Activated CD4-positive, CD25-positive, alpha-beta regulatory T cell treated with anti-CD3 and anti-CD28 coated beads, Interleukin-2, amount 50 U/mL, for 24 hours (primary cell): Measurements from ENCODE around the gene IL6.
"Not testable (repeated sequence)": the region's sequence is repeated elsewhere in the genome, so short reads cannot be mapped to it uniquely, and the experiment has no call there.

ENCODE experiments used
- ATAC-seq, 2 donors: fragments of 150-1000 bp; cut with Tn5 transposase; one replicate each; pipeline ENCODE4 v1.10.0; 2021; ENCODE audit warnings: mild to moderate bottlenecking in 1 of 2, moderate library complexity in 1 of 2

Gene IL6

DNA sequence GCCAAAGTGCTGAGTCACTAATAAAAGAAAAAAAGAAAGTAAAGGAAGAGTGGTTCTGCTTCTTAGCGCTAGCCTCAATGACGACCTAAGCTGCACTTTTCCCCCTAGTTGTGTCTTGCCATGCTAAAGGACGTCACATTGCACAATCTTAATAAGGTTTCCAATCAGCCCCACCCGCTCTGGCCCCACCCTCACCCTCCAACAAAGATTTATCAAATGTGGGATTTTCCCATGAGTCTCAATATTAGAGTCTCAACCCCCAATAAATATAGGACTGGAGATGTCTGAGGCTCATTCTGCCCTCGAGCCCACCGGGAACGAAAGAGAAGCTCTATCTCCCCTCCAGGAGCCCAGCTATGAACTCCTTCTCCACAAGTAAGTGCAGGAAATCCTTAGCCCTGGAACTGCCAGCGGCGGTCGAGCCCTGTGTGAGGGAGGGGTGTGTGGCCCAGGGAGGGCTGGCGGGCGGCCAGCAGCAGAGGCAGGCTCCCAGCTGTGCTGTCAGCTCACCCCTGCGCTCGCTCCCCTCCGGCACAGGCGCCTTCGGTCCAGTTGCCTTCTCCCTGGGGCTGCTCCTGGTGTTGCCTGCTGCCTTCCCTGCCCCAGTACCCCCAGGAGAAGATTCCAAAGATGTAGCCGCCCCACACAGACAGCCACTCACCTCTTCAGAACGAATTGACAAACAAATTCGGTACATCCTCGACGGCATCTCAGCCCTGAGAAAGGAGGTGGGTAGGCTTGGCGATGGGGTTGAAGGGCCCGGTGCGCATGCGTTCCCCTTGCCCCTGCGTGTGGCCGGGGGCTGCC lies at the start of gene IL6:
IL6 (plus strand) TSS at position 294 of the 807 bp plus-strand sequence; CDS start at position 357, 63 bp downstream.
- peak; percentile 40 to 41 for ATAC-seq

DNA sequence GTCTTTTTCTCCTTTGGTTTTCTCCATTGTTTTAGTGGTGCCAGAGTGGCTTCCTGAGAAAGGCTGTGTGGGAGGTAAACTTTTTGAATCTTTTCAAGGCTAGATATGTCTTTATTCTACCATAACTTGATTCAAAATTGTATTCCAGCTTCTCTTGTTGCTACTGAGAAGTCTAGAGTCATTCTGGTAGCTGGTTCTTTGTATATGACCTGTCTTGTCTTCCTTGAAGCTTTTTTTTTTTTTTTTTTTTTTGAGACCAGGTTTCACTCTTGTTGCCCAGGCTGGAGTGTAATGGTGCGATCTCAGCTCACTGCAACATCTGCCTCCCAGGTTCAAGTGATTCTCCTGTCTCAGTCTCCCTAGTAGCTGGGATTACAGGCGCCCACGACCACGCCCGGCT lies 49.7 kb upstream of the IL6 start:
- peak; percentile 25 to 39 for ATAC-seq

DNA sequence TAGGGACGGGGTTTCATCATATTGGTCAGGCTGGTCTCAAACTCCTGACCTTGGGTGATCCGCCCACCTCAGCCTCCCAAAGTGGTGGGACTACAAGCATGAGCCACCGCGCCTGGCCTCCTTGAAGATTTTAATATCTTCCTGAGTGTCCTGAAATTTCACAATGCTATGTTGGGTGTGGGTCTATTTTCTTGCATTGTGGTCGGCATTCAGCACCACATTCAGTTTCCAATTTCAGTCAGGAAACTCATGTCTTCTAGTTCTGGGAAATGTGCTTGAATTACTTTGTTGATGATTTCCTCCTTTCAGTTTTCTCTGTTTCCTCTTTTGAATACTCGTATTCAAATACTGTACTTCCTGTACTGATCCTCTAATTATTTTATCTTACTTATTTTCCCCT lies 49.3 kb upstream of the IL6 start:
- ATAC-seq, result no peak

DNA sequence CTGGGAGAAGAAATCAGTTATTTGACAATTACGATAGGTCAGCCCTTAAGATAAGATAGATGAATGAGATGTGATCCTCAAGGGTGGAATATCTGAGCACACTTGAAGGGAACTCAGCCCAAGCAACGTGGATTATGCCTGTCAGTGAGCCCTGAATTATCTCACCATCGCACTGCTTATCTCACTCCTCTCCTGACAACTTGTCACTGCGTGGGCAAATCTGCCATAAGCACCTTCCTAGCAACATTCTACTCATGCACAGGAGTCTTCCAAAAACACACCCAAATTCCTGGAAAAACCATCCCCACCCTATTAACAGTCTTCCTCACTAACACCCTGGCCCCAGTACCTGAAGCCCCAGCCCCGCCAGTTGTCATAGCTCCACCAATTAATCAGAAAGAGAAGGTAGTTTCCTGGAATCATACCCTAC lies 46.5 kb upstream of the IL6 start:
- no peak for ATAC-seq

- ATAC-seq, result no peak
These were observed 45.7 kb upstream of the IL6 start for GRCh38 chr7:22681312-22681711.

- ATAC-seq, result no peak
These were observed 44.9 kb upstream of the IL6 start for GRCh38 chr7:22681852-22682657.

- ATAC-seq, result no peak
These were observed 43.6 kb upstream of the IL6 start for GRCh38 chr7:22683379-22683778.

GRCh38 chr7:22686620-22687019 lies 40.4 kb upstream of the IL6 start:
- ATAC-seq, result no peak

GRCh38 chr7:22688084-22688483 lies 38.9 kb upstream of the IL6 start:
- ATAC-seq, result no peak

GRCh38 chr7:22688934-22689333 lies 38.1 kb upstream of the IL6 start:
- not testable (repeated sequence) for ATAC-seq

- peak; percentile 14 to 36 for ATAC-seq
These were observed 32.3 kb upstream of the IL6 start for GRCh38 chr7:22694597-22695207.

DNA sequence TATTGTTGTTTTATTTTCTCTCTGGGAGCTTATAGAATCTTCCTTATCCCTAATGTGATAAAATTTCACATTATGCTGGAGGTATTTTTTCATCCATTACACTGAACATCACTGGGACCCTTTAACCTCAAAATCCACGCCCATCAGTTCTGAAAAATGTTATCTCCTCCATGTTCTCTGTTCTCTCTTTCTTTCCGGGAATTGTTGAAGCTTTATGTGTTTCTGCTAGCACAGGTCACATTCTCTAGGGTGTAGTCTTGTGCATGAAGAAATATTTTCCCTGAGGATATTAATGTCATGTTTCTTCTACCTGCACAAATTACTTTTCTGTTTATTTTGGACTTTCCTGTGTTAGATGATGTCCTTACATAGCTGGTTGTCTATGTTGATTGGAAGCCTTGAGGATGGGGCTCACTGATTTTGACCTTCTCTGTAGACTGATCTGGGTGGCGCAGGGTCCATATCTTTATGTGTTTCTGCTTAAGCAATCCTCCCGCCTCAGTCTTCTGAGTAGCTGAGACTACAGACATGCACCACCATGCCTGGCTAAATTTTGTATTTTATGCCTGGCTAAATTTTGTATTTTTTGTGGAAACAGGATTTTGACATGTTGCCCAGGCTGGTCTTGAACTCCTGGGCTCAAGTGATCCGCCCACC lies 31.4 kb upstream of the IL6 start:
- no peak for ATAC-seq

GRCh38 chr7:22696541-22697228 lies 30.3 kb upstream of the IL6 start:
- no peak for ATAC-seq

DNA sequence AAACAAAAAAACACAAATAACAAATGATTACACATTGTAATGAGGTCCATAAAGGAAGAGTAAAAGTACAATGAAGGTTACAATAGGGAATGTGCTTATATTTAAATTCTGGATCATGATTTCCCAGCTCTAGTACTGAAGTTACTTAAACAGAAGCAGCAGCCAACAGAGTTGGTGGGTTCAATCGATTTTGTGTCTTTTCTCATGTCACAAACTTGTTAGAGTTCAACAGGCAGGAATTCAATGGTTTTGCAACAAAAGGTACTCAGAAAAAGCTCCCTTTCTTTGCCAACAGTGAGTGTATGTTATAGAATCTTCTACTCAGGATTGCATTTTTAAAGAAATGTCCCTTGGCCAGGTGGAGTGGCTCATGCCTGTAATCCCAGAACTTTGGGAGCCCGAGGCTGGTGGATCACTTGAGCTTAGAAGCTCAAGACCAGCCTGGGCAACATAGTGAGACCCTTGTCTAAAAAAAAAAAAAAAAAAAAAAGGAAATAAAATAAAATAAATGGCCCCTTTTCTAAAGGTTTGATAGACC lies 29.6 kb upstream of the IL6 start:
- ATAC-seq, result no peak

- peak; percentile 70 to 76 for ATAC-seq
These were observed 29.0 kb upstream of the IL6 start for GRCh38 chr7:22697876-22698606.

DNA sequence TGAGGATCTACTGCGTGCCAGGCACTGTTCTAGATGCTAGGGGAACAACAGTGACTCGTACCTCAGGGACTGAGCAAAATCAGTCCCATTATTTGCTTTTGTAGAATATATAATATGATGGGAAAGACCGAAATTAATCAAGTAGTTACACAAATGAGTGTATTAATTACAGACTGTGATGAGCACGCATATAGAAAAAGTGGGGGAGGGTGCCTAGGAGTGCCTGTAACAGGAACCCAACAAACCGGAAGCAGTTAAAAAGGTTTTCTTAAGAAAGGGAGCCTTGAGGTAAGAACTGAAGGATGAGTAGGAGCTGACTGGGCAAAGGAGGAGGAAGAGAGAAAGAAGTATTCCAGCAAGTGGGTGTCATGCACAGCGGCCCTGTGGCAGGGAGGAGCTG lies 28.2 kb upstream of the IL6 start:
- peak; percentile 67 to 76 for ATAC-seq

- no peak for ATAC-seq
These were observed 26.4 kb upstream of the IL6 start for GRCh38 chr7:22700559-22701002.

DNA sequence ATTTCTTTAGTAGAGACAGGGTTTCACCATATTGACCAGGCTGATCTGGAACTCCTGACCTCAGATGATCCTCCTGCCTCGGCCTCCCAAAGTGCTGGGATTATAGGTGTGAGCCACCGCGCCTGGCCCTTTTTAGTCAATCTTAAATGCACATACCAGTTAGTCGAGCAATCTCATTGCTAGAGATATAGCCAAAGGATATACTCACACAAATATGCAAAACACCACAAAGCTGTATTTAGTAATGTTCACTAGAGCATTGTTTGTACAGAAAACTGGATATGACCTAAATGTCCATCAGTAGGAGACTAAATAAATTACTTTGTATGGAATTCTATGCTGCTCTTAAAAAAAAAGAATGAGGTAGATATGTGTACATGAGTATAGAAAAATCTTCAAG lies 24.5 kb upstream of the IL6 start:
- ATAC-seq, result no peak

DNA sequence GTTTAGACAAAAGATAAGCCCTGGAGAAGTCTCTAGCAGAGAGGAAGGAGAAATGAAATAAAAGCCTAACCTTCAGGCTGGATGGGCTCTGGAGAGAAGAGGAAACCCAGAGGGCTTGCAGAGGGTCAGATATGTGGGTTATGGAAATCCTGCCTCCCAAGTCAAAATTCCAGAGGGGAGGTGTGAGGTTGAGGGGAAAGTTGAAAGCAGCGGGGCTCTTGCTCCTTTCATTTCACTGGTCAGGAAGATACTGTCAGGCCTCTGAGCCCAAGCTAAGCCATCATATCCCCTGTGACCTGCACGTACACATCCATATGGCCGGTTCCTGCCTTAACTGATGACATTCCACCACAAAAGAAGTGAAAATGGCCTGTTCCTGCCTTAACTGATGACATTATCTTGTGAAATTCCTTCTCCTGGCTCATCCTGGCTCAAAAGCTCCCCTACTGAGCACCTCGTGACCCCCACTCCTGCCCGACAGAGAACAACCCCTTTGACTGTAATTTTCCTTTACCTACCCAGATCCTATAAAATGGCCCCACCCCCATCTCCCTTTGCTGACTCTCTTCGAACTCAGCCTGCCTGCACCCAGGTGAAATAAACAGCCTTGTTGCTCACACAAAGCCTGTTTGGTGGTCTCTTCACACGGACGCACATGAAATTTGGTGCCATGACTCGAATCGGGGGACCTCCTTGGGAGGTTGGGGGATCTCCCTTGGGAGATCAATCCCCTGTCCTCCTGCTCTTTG lies 23.7 kb upstream of the IL6 start:
- not testable (repeated sequence) for ATAC-seq

DNA sequence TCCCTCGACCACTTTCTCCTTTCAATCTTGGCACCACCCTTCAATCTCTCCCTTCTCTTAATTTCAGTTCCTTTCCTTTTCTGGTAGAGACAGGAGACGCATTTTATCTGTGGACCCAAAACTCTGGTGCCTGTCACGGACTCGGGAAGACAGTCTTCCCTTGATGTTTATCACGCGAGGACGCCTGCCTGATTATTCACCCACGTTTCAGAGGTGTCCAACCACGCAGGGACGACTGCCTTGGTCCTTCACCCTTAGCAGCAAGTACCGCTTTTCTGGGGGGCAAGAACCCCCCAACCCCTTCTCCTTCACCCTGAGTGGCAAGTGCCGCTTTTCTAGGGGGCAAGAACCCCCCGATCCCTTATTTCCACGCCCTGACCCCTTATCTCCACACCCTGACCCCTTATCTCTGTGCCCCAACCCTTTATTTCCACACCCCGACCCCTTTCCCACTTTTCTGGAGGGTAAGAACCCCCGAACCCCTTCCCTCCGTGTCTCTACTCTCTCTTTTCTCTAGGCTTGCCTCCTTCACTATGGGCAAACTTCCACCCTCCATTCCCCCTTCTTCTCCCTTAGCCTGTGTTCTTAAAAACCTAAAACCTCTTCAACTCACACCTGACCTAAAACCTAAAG lies 22.9 kb upstream of the IL6 start:
- not testable (repeated sequence) for ATAC-seq
